NCI-H524 treated with DMSO at 0.1 percent for 48 hours (cell line): Measurements from ENCODE around the gene RCAN3.
A peak's percentile ranks its signal among the peaks of the same experiment; 100 is the strongest.
"Not testable (repeated sequence)": the region's sequence is repeated elsewhere in the genome, so short reads cannot be mapped to it uniquely, and the experiment has no call there.

Experiments used
- DNase-seq: peaks from one replicate; lab custom pipeline; 2025; lab: John Stamatoyannopoulos, UW

RCAN3 gene

GRCh38 chr1:24514946-24515345 is 12.3 kb downstream of the RCAN3 start:
- DNase-seq, result no peak

- not testable (repeated sequence) for DNase-seq
These were observed 13.1 kb downstream of the RCAN3 start for GRCh38 chr1:24515671-24516209.

GRCh38 chr1:24516506-24516905 is 13.9 kb downstream of the RCAN3 start:
- no peak for DNase-seq

- no peak for DNase-seq
These were observed 15.3 kb downstream of the RCAN3 start for GRCh38 chr1:24517898-24518297.

GRCh38 chr1:24520282-24520681 is 17.6 kb downstream of the RCAN3 start:
- not testable (repeated sequence) for DNase-seq

GRCh38 chr1:24525606-24526005 is 23.0 kb downstream of the RCAN3 start:
- no peak for DNase-seq

GRCh38 chr1:24526045-24526444 is 23.4 kb downstream of the RCAN3 start:
- DNase-seq, result no peak

GRCh38 chr1:24526940-24527542 is 24.4 kb downstream of the RCAN3 start:
- no peak for DNase-seq

GRCh38 chr1:24528744-24529143 is 26.1 kb downstream of the RCAN3 start:
- peak; percentile 58 for DNase-seq

GRCh38 chr1:24529292-24529691 is 26.7 kb downstream of the RCAN3 start:
- not testable (repeated sequence) for DNase-seq

- no peak for DNase-seq
These were observed 32.4 kb downstream of the RCAN3 start for GRCh38 chr1:24535021-24535424.

GRCh38 chr1:24535778-24536177 is 33.1 kb downstream of the RCAN3 start:
- no peak for DNase-seq

- DNase-seq, result peak; percentile 37
These were observed 33.8 kb downstream of the RCAN3 start for GRCh38 chr1:24536391-24536840.

GRCh38 chr1:24540051-24540905 is 37.6 kb downstream of the RCAN3 start:
- DNase-seq, result no peak

- no peak for DNase-seq
These were observed 38.5 kb downstream of the RCAN3 start for GRCh38 chr1:24540906-24541710.

- DNase-seq, result no peak
These were observed 39.2 kb downstream of the RCAN3 start for GRCh38 chr1:24541711-24542346.

- DNase-seq, result no peak
These were observed 41.6 kb downstream of the RCAN3 start for GRCh38 chr1:24544239-24544638.

GRCh38 chr1:24545662-24546061 is 43.0 kb downstream of the RCAN3 start:
- DNase-seq, result no peak

GRCh38 chr1:24547195-24547594 is 44.6 kb downstream of the RCAN3 start:
- DNase-seq, result no peak

GRCh38 chr1:24548070-24548469 is 45.4 kb downstream of the RCAN3 start:
- DNase-seq, result no peak

GRCh38 chr1:24549210-24549609 is 46.6 kb downstream of the RCAN3 start:
- peak; percentile 9 for DNase-seq
